Aorta (tissue), 5 donors: Measurements from ENCODE around the gene PAX5. TPM values are rescaled to one million over a fixed set of nuclear protein-coding genes. Genes with fewer than 3 reads are reported as not detected.

ENCODE experiments used
- ATAC-seq: fragments of 200-7000 bp; cut with Tn5 transposase; one replicate; pipeline ENCODE4 v1.9.1; 2022; ENCODE audit warnings: moderate library complexity; ENCODE audit not compliant: low FRiP score
- DNase-seq, 2 donors: peaks; one replicate each; pipeline ENCODE4 v3.0.0-alpha.2; 2020
- H3K27ac ChIP-seq, 2 donors: one replicate each; pipeline ENCODE4 v1.5.1; 2013; ENCODE audit warnings: low read length in 2 of 2, mild to moderate bottlenecking in 2 of 2, moderate library complexity in 2 of 2, control low read depth in 1 of 2, inconsistent platforms in 1 of 2, low read depth in 1 of 2
- H3K27me3 ChIP-seq, 2 donors: one replicate each; pipeline ENCODE4 v1.6.1; 2013; ENCODE audit warnings: control low read depth in 1 of 2, low read length in 1 of 2, mild to moderate bottlenecking in 1 of 2, moderate library complexity in 1 of 2; ENCODE audit not compliant: insufficient read depth in 2 of 2, control insufficient read depth in 1 of 2
- H3K36me3 ChIP-seq, 2 donors: one replicate each; pipeline ENCODE4 v1.6.1; 2013; ENCODE audit warnings: control low read depth in 1 of 2, low read length in 1 of 2, mild to moderate bottlenecking in 1 of 2; ENCODE audit not compliant: insufficient read depth in 2 of 2, control insufficient read depth in 1 of 2
- H3K4me1 ChIP-seq, 2 donors: one replicate each; pipeline ENCODE4 v1.6.1; 2013; ENCODE audit warnings: low read length in 2 of 2, control low read depth in 1 of 2, mild to moderate bottlenecking in 1 of 2, moderate library complexity in 1 of 2; ENCODE audit not compliant: insufficient read depth in 2 of 2, control insufficient read depth in 1 of 2
- H3K4me3 ChIP-seq, 2 donors: one replicate each; pipeline ENCODE4 v1.5.1; 2013; ENCODE audit warnings: low read length in 2 of 2, control low read depth in 1 of 2, mild to moderate bottlenecking in 1 of 2
- H3K9me3 ChIP-seq: one replicate; pipeline ENCODE4 v1.6.1; 2013; ENCODE audit warnings: mild to moderate bottlenecking, low read length; ENCODE audit not compliant: control insufficient read depth
- WGBS, 2 donors: extraction: QIAGEN DNeasy Blood & Tissue Kit; methylation state at CpG; one replicate each; pipeline ENCODE4 v1.1.7; 2013; 5-methylcytosine and 5-hydroxymethylcytosine counted together
- intact Hi-C, 2 donors: fragments of 100-400 bp; cut with DNase I; formaldehyde crosslinking; loops; one replicate each; pipeline versions ENCODE4 v1.14.2 to v1.15.0; 2022
- polyA plus RNA-seq, 2 donors: library from polyadenylated mRNA; stranded (reverse); fragments of 200-250 nt; gene quantifications; one replicate each; pipeline ENCODE4 v1.2.3, GENCODE V29; 2013
- total RNA-seq, 2 donors: library from RNA; stranded (reverse); fragmentation: NEBNext Ultra II Directional; extraction: Animal tissue kit (Norgen Biotek cat#: 25700); gene quantifications; one replicate each; pipeline ENCODE4 v1.2.1, GENCODE V29; 2021
- donor health status: healthy with polysubstance abuse.
- donor health status: Bipolar disorder and iron deficiency.
- donor health status: DM: no; HTN: no; CAD: no.
- donor health status: DM: no; HTN: no; CAD: no.
- donor health status: DM: yes; HTN: yes; CAD: no.

Gene PAX5
- total and polyA plus RNA-seq, 4 donors: under 0.01 to 0.81 (median 0.40) TPM

DNA sequence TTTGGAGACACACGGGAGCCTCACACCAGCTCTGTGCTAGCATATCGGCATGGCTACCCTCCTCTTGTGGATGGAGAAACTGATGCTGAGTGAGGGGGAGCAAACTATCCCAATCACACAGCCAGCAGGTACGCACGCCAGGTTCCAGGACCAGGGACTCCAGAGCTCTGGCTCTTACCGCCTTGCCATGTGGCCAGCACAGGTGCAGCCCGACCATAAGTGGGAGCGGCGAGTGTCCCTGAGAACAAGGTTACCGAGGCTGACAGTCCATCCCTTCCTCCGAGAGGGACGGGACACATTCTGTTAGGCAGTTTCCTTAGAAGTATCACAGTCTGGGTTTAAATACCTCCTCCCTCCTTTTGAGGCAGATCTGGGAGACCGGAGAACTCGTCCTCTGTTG, 86.0 kb downstream of the PAX5 start:
- no peak for ATAC-seq
- Histone ChIP-seq H3K27ac (no peak overlapping the region), H3K36me3 (no peaks in the 10 kb centered on the region), H3K4me1 (no peaks in the 10 kb centered on the region), H3K4me3 (no peak overlapping the region), H3K9me3 (no peaks in the 10 kb centered on the region), H3K27me3 (no peaks in the 10 kb centered on the region)
- intact Hi-C loops: no loop called here
- DNase-seq: no peak
- 62 to 65% methylated on average over 13 of the region's 13 CpGs for WGBS, 2 donors

GRCh38 chr9:36946653-36947052, 87.4 kb downstream of the PAX5 start:
- Histone ChIP-seq H3K27ac (no peak overlapping the region), H3K9me3 (no peaks in the 10 kb centered on the region), H3K4me1 (no peaks in the 10 kb centered on the region), H3K27me3 (no peaks in the 10 kb centered on the region), H3K36me3 (no peaks in the 10 kb centered on the region), H3K4me3 (no peak overlapping the region)
- 72 to 73% methylated on average over 5 of the region's 5 CpGs for WGBS, 2 donors
- no peak for DNase-seq
- ATAC-seq: no peak
- intact Hi-C loops: no loop called here

GRCh38 chr9:36945999-36946398, 88.1 kb downstream of the PAX5 start:
- DNase-seq (no peak), ATAC-seq (no peak)
- H3K4me3 ChIP-seq: no peak overlapping the region
- H3K9me3 ChIP-seq: no peaks in the 10 kb centered on the region
- no peak overlapping the region for H3K27ac ChIP-seq
- no peaks in the 10 kb centered on the region for H3K27me3 ChIP-seq
- 69% methylated on average over 14 of the region's 14 CpGs for WGBS, 2 donors
- intact Hi-C loops: no loop called here
- H3K4me1 ChIP-seq: no peaks in the 10 kb centered on the region
- H3K36me3 ChIP-seq: no peaks in the 10 kb centered on the region

GRCh38 chr9:36942891-36943290, 91.2 kb downstream of the PAX5 start:
- H3K4me1 ChIP-seq: no peaks in the 10 kb centered on the region
- DNase-seq: no peak
- intact Hi-C loops: no loop called here
- H3K36me3 ChIP-seq: no peaks in the 10 kb centered on the region
- H3K27ac ChIP-seq: no peak overlapping the region
- 93 to 94% methylated on average over 8 of the region's 8 CpGs for WGBS, 2 donors
- H3K9me3 ChIP-seq: no peaks in the 10 kb centered on the region
- no peak overlapping the region for H3K4me3 ChIP-seq
- ATAC-seq: no peak
- no peaks in the 10 kb centered on the region for H3K27me3 ChIP-seq

DNA sequence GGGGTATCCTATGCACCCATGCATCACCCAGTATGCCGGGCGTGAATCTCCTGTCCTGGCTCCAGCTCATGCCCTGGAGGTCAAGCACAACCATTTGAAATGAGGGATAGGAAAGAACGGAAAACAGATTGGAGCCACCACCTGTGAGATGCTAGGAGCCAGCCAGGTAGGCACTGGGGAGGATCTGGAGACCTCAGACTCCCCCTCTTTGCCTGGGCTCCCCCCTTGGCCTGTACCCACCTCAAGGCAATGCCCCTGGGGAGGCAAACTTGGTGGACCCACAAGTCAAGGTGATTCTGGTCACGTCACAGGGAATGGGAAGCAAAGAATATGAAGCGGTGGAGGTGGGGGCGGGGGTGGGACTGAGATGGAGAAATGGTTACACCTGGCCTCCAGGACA, 92.6 kb downstream of the PAX5 start:
- Histone ChIP-seq H3K36me3 (no peaks in the 10 kb centered on the region), H3K4me1 (no peaks in the 10 kb centered on the region), H3K9me3 (no peaks in the 10 kb centered on the region), H3K27me3 (no peaks in the 10 kb centered on the region), H3K27ac (no peak overlapping the region), H3K4me3 (no peak overlapping the region)
- ATAC-seq: no peak
- intact Hi-C loops: no loop called here
- DNase-seq: no peak
- 92 to 93% methylated on average over 6 of the region's 6 CpGs for WGBS, 2 donors

- intact Hi-C loops: no loop called here
- DNase-seq: no peak
- H3K9me3 ChIP-seq: no peaks in the 10 kb centered on the region
- WGBS, 2 donors: 90 to 93% methylated on average over 7 of the region's 7 CpGs
- no peak overlapping the region for H3K27ac ChIP-seq
- no peaks in the 10 kb centered on the region for H3K4me1 ChIP-seq
- H3K27me3 ChIP-seq: no peaks in the 10 kb centered on the region
- no peaks in the 10 kb centered on the region for H3K36me3 ChIP-seq
- ATAC-seq: no peak
- H3K4me3 ChIP-seq: no peak overlapping the region
These were observed 93.2 kb downstream of the PAX5 start for GRCh38 chr9:36940881-36941280.

DNA sequence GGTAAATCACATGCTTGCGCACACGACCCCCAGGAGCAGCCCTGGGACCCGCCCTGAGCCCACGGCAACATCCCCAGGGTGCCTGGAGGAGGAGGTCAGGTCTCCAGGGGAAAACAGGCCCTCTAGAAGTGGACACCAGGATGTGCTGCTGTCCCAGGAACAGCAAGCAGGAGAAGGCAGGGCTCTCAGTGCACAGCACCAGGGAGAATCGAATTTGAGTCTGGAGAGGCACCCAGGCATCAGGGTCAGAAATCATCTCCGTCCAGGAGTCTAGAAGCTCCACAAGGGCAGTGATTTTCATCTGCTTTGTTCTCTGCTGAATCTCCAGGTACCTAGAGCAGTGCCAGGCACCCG, 93.6 kb downstream of the PAX5 start:
- no peaks in the 10 kb centered on the region for H3K4me1 ChIP-seq
- WGBS, 2 donors: 55 to 61% methylated on average over 7 of the region's 7 CpGs
- ATAC-seq: no peak

DNA sequence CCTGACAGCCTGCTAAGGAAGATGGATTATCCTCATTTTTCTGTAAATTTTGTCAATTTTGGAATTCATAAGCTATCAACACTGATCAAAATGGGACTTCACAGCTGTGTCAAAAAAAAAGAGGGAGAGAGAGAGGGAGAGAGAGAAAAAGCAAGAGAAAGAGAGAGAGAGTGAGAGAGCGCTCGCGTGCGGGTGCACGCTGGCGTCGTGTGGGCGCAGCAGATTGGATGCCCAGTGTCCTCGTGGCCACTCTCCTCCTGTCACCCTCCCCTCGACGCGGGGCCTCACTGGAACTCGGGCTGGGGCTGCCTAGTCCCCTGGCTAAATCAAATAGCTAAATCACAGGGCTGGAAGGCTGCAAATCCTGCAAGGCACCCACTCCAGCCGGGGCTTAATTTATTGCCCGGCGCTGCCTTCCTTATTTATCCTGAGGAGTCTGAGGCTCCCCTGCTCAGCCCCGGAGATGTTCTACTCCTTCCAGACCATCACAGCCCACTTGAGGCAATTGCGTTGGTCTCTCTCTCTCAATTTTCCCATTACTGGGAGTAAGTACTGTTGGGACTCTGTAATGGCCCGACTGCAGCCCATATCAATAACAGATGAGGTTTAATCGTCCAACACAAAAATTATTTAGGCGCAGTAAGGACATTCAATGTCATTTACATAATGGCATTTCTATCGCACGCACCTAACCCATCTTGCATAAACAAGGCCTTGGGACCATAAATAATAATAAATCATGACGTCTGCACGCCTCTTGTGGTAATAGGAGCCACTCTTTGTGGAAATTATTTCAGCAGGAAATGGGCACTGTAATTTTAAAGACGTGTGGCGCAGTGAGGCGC, 94.2 kb downstream of the PAX5 start:
- intact Hi-C loops: no loop called here
- Histone ChIP-seq H3K36me3 (no peaks in the 10 kb centered on the region), H3K4me3 (no peak overlapping the region), H3K27me3 (no peaks in the 10 kb centered on the region), H3K4me1 (no peaks in the 10 kb centered on the region), H3K27ac (no peak overlapping the region), H3K9me3 (no peaks in the 10 kb centered on the region)
- ATAC-seq: no peak
- no peak for DNase-seq
- 44 to 54% methylated on average over 28 of the region's 28 CpGs for WGBS, 2 donors

More for the DNA sequence above, 93.6 kb downstream of the PAX5 start:
- intact Hi-C loops: no loop called here
- no peaks in the 10 kb centered on the region for H3K27me3 ChIP-seq
- H3K4me3 ChIP-seq: no peak overlapping the region
- H3K9me3 ChIP-seq: no peaks in the 10 kb centered on the region
- H3K27ac ChIP-seq: no peak overlapping the region
- no peak for DNase-seq
- H3K36me3 ChIP-seq: no peaks in the 10 kb centered on the region

DNA sequence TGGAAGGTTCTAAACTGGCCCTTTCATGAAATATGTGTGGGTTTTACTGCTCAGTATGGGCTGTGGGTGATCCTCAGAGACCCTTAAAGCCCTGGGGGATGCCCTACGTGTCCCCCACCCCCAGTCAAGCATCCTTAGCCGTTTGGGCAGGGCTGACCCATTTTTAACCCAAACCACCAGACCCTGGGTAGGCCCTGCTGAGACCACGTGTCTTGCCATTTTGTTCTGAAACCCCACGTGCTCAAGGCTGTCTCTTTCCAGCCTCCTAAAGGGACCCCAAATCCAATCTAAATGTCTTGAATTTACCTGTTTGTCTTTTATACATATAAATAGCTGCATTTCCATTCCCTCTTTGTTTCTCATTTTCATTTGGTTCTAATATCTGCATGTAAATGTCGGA, 94.9 kb downstream of the PAX5 start:
- Histone ChIP-seq H3K9me3 (no peaks in the 10 kb centered on the region), H3K27ac (no peak overlapping the region), H3K4me1 (no peaks in the 10 kb centered on the region), H3K36me3 (no peaks in the 10 kb centered on the region), H3K27me3 (no peaks in the 10 kb centered on the region), H3K4me3 (no peak overlapping the region)
- intact Hi-C loops: no loop called here
- ATAC-seq (no peak), DNase-seq (no peak)
- WGBS, 2 donors: 47 to 54% methylated on average over 5 of the region's 5 CpGs
